Adrenal gland (tissue), 5 donors: ENCODE results near the gene RAX2.

ENCODE experiments used
- POLR2A ChIP-seq, 2 donors: fragments of 450-650 bp; IDR thresholded peaks; one replicate each; pipeline ENCODE4 v1.6.1; 2017; ENCODE audit warnings: antibody characterized with exemption in 2 of 2, mild to moderate bottlenecking in 2 of 2, moderate library complexity in 1 of 2
- TF ChIP-seq, protein P1 (sequence below), 6 experiments: fragments of 450-650 bp in 4 of 6; fragments of 200-600 bp in 2 of 6; sonication (generic) in 1 of 6; IDR thresholded peaks; 1 replicate in 5 of 6; 2 replicates in 1 of 6; pipeline versions ENCODE4 v1.5.1 to v1.8.0; 2016 to 2021; ENCODE audit warnings: antibody characterized with exemption in 6 of 6, mild to moderate bottlenecking in 2 of 6, moderate library complexity in 1 of 6
- donor health status: DM: no; HTN: no; CAD: no.

DNA sequence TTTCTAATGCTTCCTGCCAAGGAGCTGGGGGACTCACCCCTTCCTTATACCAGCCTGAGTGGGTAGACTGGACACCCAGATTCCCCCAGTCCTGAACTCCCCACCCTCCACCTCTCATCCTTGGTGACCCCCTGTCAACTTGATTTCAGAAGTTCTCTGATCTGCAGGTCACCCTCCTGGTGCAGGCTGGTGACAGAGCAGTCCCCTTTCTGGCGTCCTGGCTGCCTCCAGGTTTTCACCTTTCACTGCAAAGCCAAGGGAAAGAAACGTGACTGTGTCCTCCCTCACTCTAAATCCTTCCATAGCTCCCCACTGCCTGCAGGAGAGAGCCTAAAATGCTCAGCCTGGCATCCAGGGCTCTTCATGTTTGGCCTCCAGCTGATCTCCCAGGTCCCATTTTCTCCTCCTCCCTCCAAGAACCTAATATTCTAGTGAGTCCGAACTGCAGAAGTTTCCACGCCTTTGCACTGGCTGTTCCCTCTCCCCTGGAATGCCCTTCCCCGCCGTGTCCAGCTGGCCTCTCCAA lies 18.2 kb upstream of the RAX2 start:
- TF ChIP-seq, protein P1, sequence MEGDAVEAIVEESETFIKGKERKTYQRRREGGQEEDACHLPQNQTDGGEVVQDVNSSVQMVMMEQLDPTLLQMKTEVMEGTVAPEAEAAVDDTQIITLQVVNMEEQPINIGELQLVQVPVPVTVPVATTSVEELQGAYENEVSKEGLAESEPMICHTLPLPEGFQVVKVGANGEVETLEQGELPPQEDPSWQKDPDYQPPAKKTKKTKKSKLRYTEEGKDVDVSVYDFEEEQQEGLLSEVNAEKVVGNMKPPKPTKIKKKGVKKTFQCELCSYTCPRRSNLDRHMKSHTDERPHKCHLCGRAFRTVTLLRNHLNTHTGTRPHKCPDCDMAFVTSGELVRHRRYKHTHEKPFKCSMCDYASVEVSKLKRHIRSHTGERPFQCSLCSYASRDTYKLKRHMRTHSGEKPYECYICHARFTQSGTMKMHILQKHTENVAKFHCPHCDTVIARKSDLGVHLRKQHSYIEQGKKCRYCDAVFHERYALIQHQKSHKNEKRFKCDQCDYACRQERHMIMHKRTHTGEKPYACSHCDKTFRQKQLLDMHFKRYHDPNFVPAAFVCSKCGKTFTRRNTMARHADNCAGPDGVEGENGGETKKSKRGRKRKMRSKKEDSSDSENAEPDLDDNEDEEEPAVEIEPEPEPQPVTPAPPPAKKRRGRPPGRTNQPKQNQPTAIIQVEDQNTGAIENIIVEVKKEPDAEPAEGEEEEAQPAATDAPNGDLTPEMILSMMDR (IDR thresholded peaks at IDR 0.05): no peak
- no peak for TF ChIP-seq POLR2A (IDR thresholded peaks at IDR 0.05)
